Measurements from ENCODE around the gene TRIM62.
"Not testable (repeated sequence)": the region's sequence is repeated elsewhere in the genome, so short reads cannot be mapped to it uniquely, and the experiment has no call there.

The TRIM62 gene

DNA sequence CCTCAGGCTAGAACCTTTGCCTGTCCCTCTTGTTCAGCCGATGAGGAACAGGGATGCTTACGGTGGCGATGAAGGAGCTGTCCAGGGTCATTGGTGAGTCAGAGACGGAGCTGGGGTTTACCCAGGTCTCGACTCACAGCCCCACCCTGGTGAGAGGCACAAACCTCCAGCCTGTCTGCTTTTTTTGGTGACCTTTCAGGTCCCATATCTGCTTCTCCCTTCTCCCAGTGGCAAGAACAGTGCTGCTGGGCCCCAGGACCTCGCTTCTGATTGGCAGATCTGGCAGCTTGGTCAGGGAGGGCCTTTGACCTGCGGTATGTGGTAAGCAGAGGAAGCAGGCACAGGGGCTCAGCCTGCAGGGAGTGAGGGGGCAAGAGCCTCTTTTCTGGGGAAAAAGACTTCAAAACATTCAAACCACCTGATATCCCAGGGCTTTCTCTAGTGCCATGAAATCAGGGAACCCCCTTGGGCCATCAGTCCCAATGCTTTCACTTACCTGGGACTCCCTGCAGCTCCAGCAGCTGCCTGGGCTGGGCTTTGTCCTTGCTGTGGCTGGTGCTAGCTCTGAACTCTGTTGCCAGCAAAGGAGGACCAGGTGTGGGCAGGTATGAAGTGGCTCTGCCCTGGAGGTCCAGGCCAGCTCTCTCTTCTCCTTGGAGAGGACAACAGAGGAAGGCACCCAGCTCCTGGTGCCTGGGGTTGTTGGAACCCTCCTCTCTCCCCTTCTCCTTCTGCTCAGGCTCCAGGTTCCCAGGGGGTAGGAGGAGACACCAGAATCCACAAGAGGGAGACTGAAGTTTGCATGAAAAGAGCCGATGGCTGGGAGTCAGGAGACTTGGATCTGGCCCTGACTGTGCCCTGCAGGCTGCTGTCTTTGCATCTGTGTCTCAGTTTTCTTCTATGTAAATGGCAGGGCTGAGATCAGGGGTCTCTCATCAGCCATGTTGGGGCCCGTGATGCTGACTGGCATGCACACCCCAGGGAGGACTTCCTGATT, 41.4 kb downstream of the TRIM62 start:
- peaks cover 5% of the 10 kb centered on the region for H3K36me3 Mint-ChIP-seq
- ATAC-seq (peak; percentile 25), DNase-seq (ENCODE audit: low spot score in 2 of 2) (no peak)
- peaks cover 22% of the 10 kb centered on the region for H3K4me1 Mint-ChIP-seq
- H3K27ac Mint-ChIP-seq, result peak overlapping the region; percentile 86
- no peaks in the 10 kb centered on the region for H3K9me3 Mint-ChIP-seq
- no peak overlapping the region for H3K4me3 Mint-ChIP-seq

DNA sequence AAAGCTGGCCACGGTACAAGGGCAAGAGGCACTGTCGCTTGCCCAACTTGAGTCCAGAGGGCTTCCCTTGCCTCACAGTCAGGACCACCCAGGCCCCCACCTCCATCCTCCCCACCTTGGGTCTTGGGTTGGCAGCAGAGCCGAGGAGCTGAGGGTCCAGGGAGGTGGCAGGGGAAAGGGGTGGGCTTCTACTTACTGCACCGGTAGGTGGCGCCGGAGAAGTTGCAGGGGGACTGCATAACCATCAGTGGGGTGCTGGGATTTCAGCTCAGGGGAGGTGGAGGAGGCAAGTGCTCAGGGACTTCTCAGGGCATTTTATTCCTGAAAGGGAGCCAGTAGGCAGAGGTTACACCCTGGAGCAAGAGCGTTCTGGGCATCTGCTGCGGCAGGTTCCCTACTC, 44.0 kb downstream of the TRIM62 start:
- Mint-ChIP-seq H3K36me3 (no peaks in the 10 kb centered on the region), H3K4me3 (no peak overlapping the region), H3K9me3 (no peaks in the 10 kb centered on the region), H3K27ac (no peak overlapping the region), H3K4me1 (peaks cover 33% of the 10 kb centered on the region)
- DNase-seq (ENCODE audit: low spot score in 2 of 2), result peak in 1 of 2 donors; percentile 64
- ATAC-seq, result peak; percentile 47

DNA sequence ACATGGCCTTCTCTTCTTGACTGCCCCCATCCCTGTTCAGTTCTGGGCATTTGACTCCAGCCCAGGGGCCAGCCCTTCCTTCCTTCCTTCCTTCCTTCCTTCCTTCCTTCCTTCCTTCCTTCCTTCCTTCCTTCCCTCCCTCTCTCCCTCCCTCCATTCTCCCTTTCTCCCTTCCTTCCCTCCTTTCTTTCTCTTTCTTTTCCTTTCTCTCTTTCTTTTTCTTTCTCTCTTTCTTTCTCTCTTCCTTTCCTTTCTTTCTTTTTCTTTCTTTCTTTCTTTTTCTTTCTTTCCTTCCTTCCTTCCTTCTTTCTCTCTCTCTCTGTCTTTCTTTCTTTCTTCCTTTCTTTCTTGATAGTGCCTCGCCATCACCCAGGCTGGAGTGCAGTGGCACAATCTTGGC, 45.8 kb downstream of the TRIM62 start:
- H3K27ac Mint-ChIP-seq, result peak overlapping the region; percentile 71
- not testable (repeated sequence) for H3K36me3 Mint-ChIP-seq; H3K9me3 Mint-ChIP-seq; DNase-seq (ENCODE audit: low spot score in 2 of 2); H3K4me3 Mint-ChIP-seq; ATAC-seq
- H3K4me1 Mint-ChIP-seq, result peaks cover 45% of the 10 kb centered on the region

DNA sequence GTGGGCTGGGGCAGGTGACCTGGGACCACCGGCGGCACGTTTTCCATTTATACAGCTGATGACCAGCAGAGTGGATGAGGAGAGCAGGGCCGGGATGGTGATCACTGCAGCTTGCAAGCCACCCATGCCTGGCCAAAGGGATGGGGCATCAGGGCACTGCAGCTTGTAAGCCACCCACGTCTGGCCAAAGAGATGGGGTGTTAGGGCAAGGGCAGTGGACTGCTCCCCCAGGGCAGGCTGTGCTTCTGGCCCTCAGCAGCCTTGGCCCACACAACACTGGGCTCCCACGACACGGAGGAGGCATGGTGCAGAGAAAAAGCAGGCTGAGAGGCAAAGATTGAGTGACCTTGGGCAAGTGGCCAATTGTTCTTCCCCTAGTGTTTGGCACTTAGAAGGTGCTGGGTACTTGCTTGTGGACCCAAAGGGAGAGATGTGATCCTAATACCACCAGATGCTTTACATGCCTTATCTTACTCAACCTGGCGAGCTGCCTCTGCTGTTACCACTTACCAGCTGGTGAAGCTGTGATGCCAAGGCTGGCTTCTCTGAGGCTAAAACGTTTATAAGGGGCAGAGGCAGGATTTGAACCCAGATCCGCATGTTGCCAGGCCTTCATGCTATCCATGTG, 48.3 kb downstream of the TRIM62 start:
- DNase-seq (ENCODE audit: low spot score in 2 of 2), result no peak
- no peak overlapping the region for H3K4me3 Mint-ChIP-seq
- ATAC-seq, result no peak
- no peaks in the 10 kb centered on the region for H3K36me3 Mint-ChIP-seq
- H3K4me1 Mint-ChIP-seq, result peaks cover 57% of the 10 kb centered on the region
- H3K9me3 Mint-ChIP-seq, result no peaks in the 10 kb centered on the region
- H3K27ac Mint-ChIP-seq, result peak overlapping the region; percentile 43

DNA sequence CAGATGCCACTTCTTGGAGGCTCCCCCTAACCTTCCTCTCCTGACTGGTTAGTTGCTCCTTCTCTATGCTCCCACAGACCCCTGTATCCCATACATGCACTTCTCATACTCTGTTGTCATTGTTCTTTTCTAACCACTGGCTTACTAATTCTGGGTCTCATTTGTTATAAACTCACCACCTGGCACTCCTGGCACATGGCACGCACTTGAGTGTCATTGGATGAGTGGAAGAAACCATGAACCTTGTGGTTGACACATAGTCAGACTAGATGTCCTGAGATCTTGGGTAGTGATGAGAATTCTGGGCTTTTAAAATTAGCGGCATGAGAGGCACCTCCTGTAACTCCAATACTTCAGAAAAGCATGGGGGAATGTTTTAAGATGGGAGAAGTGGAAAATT, 49.3 kb downstream of the TRIM62 start:
- peaks cover 57% of the 10 kb centered on the region for H3K4me1 Mint-ChIP-seq
- no peaks in the 10 kb centered on the region for H3K9me3 Mint-ChIP-seq
- peak; percentile 66 for ATAC-seq
- peaks cover 2% of the 10 kb centered on the region for H3K36me3 Mint-ChIP-seq
- H3K27ac Mint-ChIP-seq, result peak overlapping the region; percentile 43
- no peak for DNase-seq (ENCODE audit: low spot score in 2 of 2)
- H3K4me3 Mint-ChIP-seq, result no peak overlapping the region

DNA sequence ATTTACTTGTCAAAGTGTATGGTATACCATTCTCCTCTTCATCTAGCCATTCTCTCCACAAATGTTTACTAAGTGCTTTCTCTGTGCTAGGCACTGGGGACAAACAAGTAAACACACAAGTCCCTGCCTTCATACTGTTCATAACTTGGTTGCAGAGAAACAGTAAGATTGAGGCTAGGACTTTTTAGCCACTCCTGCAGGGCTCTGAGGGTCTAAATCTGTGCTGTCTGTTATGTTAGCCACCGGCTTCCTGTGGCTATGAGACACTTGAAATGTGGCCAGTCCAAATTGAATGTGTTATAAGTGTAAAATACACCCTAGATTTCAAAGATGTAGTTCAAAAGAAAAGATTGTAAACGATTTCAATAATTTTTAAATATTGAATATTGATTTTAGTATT, 50.7 kb downstream of the TRIM62 start:
- Mint-ChIP-seq H3K9me3 (no peaks in the 10 kb centered on the region), H3K36me3 (peaks cover 9% of the 10 kb centered on the region), H3K27ac (peak overlapping the region; percentile 43), H3K4me1 (peaks cover 57% of the 10 kb centered on the region), H3K4me3 (no peak overlapping the region)
- no peak for DNase-seq (ENCODE audit: low spot score in 2 of 2)
- no peak for ATAC-seq

DNA sequence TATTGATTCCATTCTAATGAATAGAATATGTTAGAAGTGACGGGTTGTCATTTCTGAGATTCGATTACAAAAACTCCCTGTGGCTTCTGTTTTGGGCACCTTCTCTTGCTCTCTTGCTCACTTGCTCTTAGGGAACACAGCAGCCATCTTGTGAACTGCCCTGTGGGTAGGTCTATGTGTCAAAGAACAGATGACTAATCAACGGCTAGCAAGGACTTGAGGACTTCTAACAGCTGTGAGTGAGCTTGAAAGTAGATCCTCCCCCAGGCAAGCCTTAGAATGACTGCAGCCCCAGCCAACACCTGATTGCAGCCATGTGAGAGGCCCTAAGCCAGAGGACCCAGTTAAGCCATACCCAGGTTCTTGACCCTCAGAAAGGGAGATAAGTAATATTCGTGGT, 51.5 kb downstream of the TRIM62 start:
- peak overlapping the region; percentile 43 for H3K27ac Mint-ChIP-seq
- peak; percentile 77 for ATAC-seq
- DNase-seq (ENCODE audit: low spot score in 2 of 2), result peak; percentile 14 to 71

DNA sequence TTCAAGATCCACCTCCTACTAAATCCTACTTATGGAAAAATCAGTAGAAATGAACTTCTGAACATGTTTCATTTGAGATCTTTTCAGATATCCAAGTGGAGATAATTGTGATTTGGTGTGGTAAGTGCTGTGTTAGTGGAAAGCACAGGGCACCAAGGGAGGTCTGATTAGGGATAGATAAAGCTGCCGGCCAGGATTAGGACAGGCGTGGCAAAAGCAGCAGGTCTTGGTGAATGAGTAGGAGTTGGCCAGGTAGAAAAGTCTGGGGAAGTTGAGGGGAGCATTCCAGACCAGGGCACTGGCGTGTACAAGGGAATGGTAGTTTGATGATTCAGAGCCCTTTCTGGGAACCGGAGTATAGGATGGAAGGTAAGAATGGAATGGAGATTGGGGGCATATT, 53.1 kb downstream of the TRIM62 start:
- no peak for ATAC-seq
- Mint-ChIP-seq H3K9me3 (no peaks in the 10 kb centered on the region), H3K4me1 (peaks cover 57% of the 10 kb centered on the region), H3K27ac (peak overlapping the region; percentile 98), H3K36me3 (peaks cover 9% of the 10 kb centered on the region), H3K4me3 (peak overlapping the region; percentile 88)
- no peak for DNase-seq (ENCODE audit: low spot score in 2 of 2)

More for the DNA sequence above, 51.5 kb downstream of the TRIM62 start:
- H3K4me3 Mint-ChIP-seq, result peak overlapping the region; percentile 46
- H3K36me3 Mint-ChIP-seq, result peaks cover 9% of the 10 kb centered on the region
- H3K4me1 Mint-ChIP-seq, result peaks cover 58% of the 10 kb centered on the region
- H3K9me3 Mint-ChIP-seq, result no peaks in the 10 kb centered on the region

DNA sequence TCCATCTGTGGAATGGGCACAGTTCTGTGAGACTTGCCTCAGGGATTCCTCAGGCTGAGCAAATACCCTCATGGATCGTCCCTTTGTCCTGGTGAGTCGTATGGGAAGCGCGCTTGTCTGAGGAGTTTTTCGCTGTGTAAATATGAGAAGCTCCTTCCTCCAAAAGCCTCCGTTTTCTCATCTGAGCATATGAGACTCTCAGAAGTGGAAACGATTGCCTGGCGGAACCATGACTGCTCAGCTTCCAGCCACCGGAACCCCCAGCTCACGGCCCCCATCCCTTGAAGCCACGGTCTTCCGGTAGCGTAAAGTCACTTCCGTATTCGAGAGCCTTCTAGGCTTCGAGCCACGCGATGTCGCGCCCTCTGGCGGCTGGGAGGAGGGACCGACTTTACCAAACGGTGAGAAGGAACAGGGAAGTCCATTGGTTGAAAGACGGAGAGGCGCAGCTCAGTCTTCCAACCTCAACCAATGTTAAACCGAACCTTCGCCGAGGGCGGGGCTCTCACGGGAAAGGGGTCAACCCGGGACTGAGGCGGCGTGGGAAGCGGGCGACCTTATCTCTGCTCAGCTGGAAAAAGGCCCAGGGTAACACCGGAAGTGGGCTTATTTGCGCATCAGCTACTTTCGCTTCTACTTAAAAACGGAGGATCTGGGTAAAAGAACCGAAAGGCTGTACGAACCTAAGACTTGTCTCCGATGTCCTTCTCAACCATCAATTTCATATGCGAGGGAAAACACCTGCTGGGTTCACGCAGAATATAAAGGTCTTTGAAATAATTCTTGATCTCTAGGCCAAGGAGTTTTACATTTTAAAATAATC, 54.6 kb downstream of the TRIM62 start:
- DNase-seq (ENCODE audit: low spot score in 2 of 2), result peak; percentile 96 to 99
- Mint-ChIP-seq H3K4me3 (peak overlapping the region; percentile 88), H3K4me1 (peaks cover 43% of the 10 kb centered on the region), H3K9me3 (no peaks in the 10 kb centered on the region), H3K27ac (peak overlapping the region; percentile 98), H3K36me3 (peaks cover 9% of the 10 kb centered on the region)
- ATAC-seq, result peak; percentile 92

DNA sequence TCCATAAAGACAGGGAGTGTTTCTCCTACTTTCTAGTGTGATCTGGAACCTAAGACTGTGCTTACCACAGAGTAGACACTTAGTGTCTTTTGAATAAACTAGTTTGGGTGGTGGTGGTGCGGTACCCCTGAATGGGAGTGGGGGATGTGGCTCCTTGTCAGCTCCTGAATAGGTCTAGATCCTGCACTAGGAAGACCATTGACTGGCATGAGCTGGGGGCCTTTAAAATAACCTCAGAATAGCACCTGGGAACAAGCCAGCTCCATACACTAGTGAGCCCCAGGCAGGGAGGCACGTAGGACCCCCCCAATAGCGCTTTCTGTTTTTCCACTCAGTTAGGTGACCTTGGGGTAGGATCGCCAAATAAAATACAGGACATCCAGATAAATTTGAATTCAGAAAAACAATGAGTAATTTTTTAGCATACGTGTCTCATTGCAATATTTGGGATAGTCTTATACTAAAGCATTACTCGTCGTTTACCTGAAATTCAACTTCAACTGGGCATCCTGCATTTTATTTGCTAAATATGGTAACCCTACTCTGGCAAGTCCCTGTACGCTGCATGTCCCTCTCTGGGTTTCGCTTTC, 55.3 kb downstream of the TRIM62 start:
- DNase-seq (ENCODE audit: low spot score in 2 of 2) (no peak), ATAC-seq (no peak)
- Mint-ChIP-seq H3K9me3 (no peaks in the 10 kb centered on the region), H3K4me3 (peak overlapping the region; percentile 88), H3K27ac (peak overlapping the region; percentile 98), H3K36me3 (peaks cover 9% of the 10 kb centered on the region), H3K4me1 (peaks cover 40% of the 10 kb centered on the region)

DNA sequence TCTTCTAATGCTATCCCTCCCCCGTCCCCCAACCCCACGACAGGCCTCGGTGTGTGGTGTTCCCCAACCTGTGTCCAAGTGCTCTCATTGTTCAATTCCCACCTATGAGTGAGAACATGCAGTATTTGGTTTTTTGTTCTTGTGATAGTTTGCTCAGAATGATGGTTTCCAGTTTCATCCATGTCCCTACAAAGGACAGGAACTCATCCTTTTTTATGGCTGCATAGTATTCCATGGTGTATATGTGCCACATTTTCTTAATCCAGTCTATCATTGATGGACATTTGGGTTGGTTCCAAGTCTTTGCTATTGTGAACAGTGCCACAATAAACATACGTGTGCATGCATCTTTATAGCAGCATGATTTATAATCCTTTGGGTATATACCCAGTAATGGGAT, 57.2 kb downstream of the TRIM62 start:
- peaks cover 25% of the 10 kb centered on the region for H3K4me1 Mint-ChIP-seq
- not testable (repeated sequence) for H3K27ac Mint-ChIP-seq; DNase-seq (ENCODE audit: low spot score in 2 of 2)

DNA sequence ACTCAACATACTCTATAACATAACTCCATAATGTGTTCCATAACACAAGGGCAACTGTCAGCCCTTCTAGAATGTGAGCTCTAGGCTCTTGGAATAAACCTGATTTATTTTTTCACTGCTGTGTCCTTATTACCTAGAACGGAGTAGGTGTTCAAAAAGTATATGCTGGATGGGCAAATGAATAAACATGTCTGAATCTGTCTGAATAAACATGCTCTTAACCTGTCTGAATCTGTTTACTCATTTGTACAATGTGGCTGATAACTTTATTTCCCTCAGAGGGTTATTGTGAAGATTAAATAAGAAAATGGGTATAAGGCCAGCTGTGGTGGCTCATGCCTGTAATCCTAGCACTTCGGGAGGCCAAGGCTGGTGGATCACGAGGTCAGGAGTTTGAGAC, 58.6 kb downstream of the TRIM62 start:
- no peak for DNase-seq (ENCODE audit: low spot score in 2 of 2)
- Mint-ChIP-seq H3K4me3 (no peak overlapping the region), H3K27ac (peak overlapping the region; percentile 26), H3K4me1 (peaks cover 16% of the 10 kb centered on the region), H3K36me3 (peaks cover 9% of the 10 kb centered on the region), H3K9me3 (no peaks in the 10 kb centered on the region)
- no peak for ATAC-seq

More for the DNA sequence above, 57.2 kb downstream of the TRIM62 start:
- H3K9me3 Mint-ChIP-seq, H3K36me3 Mint-ChIP-seq, ATAC-seq, H3K4me3 Mint-ChIP-seq: not testable (repeated sequence)

DNA sequence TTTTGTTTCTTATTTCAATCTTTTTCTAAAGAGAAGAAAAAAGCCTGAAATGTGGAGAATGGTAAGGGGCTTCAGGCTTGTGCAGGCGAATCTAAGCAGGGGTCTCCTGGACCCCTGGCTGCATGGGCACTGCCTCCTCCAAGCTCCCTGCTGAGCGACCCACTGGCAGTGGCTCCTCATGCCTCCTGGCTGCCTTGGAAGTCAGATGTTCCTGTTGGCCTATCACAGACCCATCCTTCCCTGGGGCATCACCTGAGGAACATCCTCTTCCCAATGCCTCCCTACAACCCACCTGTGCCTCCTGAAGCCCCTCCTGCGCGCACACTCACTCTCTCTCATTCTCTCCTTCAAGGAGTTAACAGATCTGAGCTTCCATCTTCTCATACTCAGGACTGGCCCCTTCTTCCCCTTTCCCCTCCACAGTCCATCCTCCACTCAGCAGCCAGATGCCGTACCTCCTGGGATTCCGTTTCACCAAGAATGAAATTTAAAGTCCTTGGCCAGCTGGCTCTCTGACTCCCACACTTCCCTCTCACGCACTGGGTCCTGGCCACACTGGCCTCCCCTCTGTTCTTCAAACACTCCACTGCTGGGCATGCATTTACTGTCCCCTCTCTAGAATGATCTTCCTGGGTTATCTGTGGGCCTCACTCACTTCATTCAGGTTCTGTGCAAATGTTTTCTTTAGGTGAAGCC, 59.2 kb downstream of the TRIM62 start:
- no peak for ATAC-seq
- Mint-ChIP-seq H3K4me1 (peaks cover 18% of the 10 kb centered on the region), H3K4me3 (no peak overlapping the region), H3K36me3 (peaks cover 8% of the 10 kb centered on the region), H3K27ac (peak overlapping the region; percentile 26), H3K9me3 (no peaks in the 10 kb centered on the region)
- DNase-seq (ENCODE audit: low spot score in 2 of 2), result no peak

DNA sequence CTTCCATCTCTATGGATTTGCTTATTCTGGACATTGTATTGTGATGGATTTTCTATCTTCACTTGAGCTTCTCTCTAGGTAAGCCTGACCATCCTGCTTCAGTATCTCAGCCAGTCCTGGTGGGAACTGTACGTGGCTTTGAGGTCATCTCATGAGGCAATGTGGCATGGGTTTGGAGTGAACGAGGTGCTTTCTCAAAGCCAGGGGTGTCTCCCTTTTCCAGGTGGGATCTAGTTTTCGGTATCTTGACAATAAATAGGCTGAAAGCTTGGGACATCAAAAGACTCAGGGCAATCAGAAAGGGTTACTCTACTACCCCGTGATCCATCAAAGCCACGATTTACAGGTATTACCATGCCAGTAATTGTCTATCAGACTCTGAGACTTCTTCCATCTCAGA, 60.1 kb downstream of the TRIM62 start:
- no peak for ATAC-seq
- Mint-ChIP-seq H3K4me3 (no peak overlapping the region), H3K4me1 (peaks cover 18% of the 10 kb centered on the region), H3K27ac (no peak overlapping the region), H3K36me3 (no peaks in the 10 kb centered on the region), H3K9me3 (no peaks in the 10 kb centered on the region)
- no peak for DNase-seq (ENCODE audit: low spot score in 2 of 2)

Measured in stimulated activated effector memory CD8-positive, alpha-beta T cell treated with anti-CD3 and anti-CD28 coated beads, Interleukin-12 subunit alpha, Interleukin-12 subunit beta, amount 100 ng/mL, for 72 hours (primary cell).